Renal cortical epithelial cell (primary cell): ENCODE results near the gene CTSO. TPM values are rescaled to one million over a fixed set of nuclear protein-coding genes. Genes with fewer than 3 reads are reported as not detected.

ENCODE experiments used
- DNase-seq: peaks from one replicate; pipeline ENCODE4 v3.0.0-alpha.2; 2011; ENCODE audit warnings: low read depth
- total RNA-seq: library from RNA; depleted of rRNA; stranded (reverse); fragments of >200 nt; gene quantifications from 2 replicates; pipeline ENCODE4 v1.2.3, GENCODE V29; 2014

The CTSO gene, protein sequence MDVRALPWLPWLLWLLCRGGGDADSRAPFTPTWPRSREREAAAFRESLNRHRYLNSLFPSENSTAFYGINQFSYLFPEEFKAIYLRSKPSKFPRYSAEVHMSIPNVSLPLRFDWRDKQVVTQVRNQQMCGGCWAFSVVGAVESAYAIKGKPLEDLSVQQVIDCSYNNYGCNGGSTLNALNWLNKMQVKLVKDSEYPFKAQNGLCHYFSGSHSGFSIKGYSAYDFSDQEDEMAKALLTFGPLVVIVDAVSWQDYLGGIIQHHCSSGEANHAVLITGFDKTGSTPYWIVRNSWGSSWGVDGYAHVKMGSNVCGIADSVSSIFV
- 17.7 and 26.4 TPM in 2 replicates for total RNA-seq

DNA sequence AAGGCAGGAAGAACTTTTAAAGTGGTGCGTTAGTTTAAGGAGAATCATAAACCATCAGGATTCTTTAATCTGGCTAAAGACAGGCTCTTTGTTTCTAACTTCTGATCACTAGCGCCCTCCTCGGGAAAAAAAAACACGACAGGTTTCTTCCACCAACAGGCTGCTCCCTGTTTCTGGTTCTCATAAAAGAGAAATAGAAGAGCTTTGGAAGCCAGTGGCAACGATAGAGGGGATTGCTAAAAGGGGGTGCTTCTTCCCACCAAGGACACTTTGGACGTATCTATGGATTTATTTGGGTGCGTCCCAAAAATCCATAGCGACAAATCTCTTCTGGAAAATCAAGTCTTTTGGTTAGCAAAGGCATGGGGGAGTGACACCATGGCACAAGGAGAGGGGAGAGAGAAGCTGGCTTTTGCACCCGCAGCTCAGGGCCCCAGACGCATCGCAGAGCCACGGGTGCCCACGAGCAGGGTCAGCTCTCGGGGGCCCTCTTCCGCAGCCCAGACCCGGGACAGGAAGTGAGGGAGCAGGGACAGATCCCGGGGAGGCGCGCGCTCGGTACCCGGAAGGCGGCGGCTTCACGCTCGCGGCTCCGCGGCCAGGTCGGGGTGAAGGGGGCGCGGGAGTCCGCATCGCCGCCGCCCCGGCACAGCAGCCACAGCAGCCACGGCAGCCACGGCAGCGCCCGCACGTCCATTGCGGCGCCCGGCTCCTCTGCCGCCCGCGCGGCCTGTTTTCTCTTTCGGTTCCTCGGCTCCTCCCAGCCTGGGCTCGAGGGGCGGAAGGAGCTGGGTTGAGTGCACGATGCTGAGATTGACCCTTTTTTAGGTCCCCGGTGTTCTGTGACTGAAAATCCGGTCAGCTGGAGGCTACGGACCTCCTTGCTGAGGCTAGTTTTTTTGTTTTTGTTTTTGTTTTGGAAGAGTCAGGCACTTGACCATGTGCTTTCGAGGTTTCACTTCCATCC, at the start of gene CTSO:
TSS of gene CTSO (minus strand) at position 716 of the 967 bp plus-strand sequence. CDS start at position 697, 19 bp downstream.
- peak; percentile 83 for DNase-seq

GRCh38 chr4:156000491-156000890, 46.8 kb upstream of the CTSO start:
- no peak for DNase-seq

DNA sequence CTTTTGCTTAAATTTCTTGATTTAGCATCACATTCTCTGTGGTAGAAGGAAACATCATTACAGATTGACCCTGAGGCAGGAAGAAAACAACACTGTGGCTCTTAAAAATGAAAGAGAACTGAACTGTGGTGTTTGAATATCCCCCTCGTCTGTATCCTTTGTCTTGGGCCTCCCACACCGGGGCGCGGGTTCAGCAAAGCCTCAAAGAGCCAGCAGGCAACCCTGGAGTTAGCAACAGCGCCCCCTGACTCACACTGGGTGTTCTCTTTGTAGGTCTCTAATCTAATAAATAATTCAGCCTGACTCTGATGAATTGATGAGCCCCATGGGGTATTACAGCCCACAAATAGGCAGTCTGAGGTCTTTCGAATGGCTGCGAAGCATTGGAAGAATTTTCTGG, 46.1 kb upstream of the CTSO start:
- DNase-seq, result no peak

DNA sequence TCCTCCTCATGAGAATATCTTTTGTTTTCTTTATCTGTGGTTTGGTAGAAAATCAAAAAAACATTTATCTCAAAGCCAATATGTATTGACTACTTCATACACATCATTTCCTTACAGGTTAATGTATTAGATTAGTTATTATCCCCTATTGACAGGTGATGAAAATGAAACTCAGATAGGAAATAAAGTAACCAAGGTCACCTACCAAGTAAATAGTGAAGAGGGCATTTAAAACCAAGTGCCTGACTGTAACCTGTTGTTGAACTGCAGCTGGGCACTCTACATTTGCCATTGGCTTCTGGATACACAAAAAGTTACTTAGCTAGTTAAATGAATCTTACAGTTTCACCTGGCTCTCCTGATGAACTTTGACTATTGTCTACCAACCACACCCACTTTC, 41.4 kb upstream of the CTSO start:
- no peak for DNase-seq

DNA sequence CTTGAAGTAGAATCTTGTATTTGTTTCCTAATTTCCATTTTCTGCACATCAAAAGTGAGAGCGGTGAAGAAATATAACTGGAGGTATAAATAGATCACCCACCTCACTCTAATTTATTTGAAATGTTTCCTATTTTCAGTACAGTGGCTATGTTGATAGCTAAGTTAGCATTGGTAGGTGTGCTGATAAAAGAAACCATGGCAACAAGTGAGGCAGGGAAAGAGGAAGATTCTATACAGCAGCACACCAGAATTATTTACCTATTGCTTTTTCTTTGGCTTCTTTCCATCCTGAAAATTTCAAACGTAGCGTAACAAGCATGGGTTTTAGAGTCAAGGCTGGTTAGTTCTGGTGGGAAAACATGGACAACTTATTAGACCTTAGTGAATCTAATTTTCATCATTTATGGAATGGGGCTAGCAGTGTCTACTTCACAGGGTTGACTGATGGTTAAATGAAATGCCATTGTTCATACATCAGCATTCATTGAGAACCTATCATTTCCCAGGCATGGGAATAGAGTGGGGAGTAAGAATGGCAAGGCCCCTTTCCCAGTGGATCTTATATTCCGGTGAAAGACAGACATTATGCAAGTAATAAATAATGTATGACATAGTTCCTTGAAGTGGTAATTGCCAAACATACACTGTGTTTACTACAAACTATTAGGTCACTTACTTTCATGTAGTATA, 30.6 kb upstream of the CTSO start:
- DNase-seq, result no peak

- no peak for DNase-seq
Measured at GRCh38 chr4:155982736-155983385, 29.2 kb upstream of the CTSO start.

DNA sequence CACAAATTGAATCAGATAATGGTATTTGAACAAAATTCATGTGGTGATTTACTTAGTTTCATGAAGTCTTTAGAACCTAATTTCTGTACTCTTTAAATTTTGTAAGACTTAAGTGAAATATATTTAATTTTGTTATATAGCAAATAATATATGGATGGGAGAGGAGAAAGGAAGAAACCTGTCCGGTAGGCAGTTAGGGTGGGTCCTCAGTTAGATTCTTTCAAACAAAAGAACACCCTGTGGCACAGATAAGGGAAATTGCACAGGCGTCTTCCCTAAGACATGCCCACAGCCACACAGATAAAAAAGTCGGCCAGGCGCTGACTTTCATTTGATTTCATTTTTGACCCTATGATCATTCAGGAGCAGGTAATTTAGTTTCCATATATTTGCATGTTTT, 25.1 kb upstream of the CTSO start:
- DNase-seq, result no peak

DNA sequence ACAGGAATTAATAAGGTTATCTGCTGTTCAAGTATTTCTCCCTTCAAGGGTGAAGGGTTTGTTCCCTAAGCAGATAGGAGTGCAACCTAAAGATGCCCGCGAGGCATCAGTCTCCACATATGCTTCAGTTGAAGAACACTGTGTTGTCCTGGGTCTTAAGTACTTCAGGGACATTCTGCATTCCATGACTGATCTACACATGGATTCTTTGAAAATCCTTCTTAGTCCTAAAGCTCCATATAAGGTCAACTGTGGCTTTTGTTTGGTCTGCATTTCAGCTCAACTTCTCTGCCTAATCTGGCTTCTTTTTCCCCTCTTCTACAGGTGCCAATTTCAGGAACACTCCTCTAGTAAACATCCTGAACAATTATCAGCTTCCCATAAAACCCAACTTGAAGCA, 21.8 kb upstream of the CTSO start:
- no peak for DNase-seq

- no peak for DNase-seq
Measured at GRCh38 chr4:155974996-155975395, 21.3 kb upstream of the CTSO start.

GRCh38 chr4:155974476-155974749, 20.7 kb upstream of the CTSO start:
- no peak for DNase-seq

DNA sequence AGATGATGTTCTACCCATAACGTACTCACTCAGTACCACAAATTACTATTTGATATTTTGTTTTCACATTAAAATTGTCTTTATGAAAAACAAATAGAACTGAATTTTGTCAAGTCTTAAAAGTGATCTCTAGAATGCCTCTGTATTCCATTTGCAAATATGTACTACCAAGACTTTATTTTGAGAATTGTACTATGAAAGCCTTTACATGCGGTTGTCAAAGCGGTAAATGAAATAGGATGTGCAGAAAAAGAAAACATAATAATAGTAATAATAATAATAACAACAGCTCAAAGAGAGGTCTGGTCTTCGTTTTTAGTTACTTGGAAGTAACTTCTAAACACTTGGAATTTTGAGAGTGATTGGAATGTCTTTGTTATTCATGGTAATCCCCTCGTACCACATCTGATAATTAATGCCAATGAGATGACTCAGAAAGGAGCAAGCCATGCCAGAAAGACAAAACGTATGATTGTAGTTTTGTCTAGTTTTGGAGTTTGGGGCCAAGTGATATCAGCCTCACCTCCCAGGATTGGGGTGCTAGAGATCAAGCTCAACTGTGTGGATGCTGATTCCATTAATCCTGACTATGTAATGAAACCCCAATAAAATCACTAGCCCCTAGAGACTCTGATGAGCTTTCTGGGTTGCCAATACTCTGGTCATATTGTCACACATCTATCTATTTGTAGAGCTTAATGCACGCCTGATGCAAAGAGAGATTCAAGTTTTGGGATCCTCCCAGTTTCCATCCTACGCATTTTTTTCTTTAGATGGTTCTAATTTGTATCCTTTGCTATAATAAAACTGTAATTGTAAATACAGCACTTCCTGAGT, 20.2 kb upstream of the CTSO start:
- peak; percentile 78 for DNase-seq

DNA sequence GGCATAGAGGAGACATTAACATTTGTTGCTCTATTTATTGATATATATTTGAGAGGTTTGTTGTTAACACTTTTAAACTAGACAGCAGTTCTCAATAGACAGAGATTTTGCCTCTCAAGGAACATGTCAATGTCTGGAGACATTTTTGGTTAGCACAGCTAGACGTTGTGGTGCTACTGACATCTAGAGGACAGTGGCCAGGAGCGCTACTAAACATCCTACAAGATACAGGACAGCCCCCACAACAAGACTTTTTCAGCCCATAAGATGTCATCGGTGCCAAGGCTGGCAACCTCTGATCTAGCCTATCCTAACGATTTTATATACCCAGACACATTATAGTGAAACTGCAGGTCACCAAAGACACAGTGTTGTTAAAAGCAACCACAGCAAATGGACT, 18.4 kb upstream of the CTSO start:
- peak; percentile 44 for DNase-seq

GRCh38 chr4:155966731-155967395, 13.2 kb upstream of the CTSO start:
- peak; percentile 58 for DNase-seq

- DNase-seq, result no peak
Measured at GRCh38 chr4:155966171-155966570, 12.5 kb upstream of the CTSO start.

DNA sequence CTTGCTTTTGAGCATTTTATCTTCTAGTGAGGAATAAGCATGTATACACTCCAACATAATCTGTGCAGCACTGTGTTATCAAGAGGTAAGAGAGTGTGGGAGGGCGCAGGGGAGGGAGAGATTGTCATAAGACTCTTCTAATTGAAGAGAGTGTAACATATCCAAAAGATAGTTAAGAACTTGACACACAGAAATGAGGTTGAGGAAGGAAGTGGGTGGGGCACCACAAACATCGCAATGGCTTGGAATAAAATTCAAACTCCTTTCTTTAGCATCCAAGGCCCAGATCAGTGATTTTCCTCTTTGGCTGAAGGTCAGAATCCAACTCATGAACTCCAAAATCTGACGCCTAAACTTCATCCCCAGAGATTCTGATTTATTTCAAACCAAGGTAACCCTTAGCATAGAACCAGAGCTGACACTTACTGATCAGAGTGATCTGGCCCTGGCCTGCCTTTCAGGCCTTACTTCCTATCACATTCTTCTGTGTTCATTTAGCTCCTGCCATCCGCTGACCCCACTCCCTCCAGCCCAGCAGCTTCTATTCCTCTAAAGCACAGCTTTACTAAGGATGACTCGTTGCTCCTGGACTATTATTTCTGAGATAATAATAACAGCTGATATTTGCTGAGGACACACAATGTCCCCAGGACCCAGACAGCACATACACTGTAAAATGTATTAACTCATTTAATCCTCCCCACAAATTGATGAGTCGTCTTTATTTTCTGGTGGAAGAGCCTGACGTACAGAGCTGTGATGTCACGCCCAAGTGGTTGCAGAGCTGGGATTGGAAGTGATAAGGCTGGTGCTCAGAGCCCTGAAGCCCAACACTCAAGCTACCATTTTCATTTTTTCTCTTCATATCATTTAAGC, 10.6 kb upstream of the CTSO start:
- no peak for DNase-seq

DNA sequence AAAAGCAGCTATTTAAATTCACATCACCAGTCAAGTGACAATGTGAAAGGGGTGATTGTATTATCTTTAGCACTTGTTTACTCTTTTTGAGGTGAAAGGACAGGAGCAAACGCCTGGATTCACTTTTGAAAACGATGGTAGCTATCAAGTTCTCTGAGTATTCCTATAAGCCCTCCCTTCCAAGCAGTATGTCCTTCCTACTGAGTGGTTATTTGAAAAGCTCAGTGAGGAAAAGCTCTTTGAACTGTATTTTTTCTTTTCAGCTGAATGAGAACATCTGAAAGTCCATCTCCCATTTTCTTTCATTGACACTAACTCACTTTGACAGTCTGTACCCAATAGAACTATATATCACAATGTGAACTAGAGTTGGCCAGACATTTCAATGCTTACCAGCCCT, 9.1 kb upstream of the CTSO start:
- DNase-seq, result no peak

- no peak for DNase-seq
Measured at GRCh38 chr4:155961575-155961974, 7.9 kb upstream of the CTSO start.

GRCh38 chr4:155960522-155960921, 6.9 kb upstream of the CTSO start:
- DNase-seq, result no peak

- DNase-seq, result no peak
Measured at GRCh38 chr4:155959417-155959816, 5.8 kb upstream of the CTSO start.

DNA sequence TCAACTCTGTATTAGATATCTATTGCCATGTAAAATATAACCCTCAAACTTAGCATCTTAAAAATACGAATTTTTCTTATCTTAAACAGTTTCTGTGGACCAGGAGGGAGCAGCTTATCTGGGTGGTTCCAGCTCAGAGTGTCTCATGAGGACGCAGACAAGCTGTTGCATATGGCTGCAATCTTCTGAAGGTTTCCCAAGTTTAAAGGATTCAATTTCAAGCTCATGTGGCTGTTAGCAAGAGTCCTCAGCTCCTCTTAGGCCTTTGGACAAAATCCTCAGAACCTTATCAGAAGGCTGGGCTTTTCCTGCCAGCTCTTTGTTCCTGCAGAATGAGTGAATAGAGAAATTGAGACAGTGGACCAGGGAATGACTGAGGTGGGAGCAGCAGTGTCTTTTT, 2.8 kb upstream of the CTSO start:
- no peak for DNase-seq
